GM21717 (cell line): ENCODE data around the gene PITX2.

Experiments used
- ATAC-seq: cut with Tn5 transposase; IDR thresholded peaks from one replicate; pipeline ENCODE4 v1.9.1; 2021; ENCODE audit warnings: mild to moderate bottlenecking, moderate library complexity; ENCODE audit not compliant: unreplicated experiment

Gene PITX2

DNA sequence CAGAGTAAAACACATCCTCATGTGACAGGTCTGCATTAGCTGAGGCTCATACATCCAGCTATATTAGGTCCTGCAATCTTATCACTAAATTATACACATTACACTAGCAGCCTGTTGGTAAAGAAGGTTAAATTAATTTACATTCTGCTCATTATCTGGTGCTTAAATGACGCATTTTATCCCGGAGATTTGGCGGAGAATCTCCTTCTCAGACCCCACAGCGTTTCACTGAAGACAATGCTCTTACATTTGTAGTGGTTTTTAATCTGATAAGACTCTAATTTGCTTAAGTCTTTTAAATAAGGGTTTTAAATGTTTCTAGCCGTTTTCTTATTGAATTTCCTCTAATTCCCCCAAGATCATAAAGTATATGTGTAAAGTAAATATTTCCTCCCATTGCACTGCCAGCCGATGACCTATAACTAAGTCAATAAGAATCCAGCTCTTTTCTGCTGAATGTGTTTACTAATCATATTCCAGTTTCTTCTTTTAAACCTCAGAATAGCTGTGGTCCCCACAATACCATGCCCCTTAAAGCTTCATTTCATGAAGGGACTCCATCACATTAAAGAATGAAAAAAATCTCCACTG is 2.1 kb upstream of the PITX2 start:
- no peak for ATAC-seq

GRCh38 chr4:110624398-110624780 is 1.5 kb upstream of the PITX2 start:
- ATAC-seq: no peak

GRCh38 chr4:110623718-110624397 is 981 bp upstream of the PITX2 start:
- ATAC-seq: no peak

GRCh38 chr4:110621839-110622751 is 782 bp downstream of the PITX2 start:
- no peak for ATAC-seq

- no peak for ATAC-seq
These were observed 1.5 kb downstream of the PITX2 start for GRCh38 chr4:110621328-110621812.

DNA sequence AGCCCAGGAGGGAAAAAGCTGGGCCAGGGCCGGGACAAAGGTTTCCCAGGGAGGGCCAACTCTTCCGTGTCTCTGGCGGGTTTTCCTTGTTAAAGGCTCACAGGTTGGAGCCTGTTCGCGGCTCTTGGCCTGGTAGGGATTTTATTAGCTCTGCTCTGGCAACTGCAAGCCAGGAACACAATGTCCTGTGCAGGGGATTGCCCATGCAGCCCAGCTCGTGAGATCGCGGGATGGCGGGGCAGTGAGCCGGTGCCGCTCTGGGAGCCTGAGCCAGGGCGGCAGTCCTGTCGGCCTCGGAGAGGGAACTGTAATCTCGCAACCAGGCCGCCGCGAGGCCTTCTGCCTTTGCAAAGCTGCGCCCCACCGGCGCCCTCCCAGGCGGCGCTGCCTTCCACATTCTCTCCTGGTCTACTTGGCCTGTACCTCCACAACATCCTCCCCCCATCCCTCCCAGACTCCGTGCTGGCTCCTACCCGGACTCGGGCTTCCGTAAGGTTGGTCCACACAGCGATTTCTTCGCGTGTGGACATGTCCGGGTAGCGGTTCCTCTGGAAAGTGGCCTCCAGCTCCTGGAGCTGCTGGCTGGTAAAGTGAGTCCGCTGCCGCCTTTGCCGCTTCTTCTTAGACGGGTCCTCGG is 2.1 kb downstream of the PITX2 start:
- ATAC-seq: no peak

GRCh38 chr4:110620322-110620690 is 2.6 kb downstream of the PITX2 start:
- ATAC-seq: no peak

DNA sequence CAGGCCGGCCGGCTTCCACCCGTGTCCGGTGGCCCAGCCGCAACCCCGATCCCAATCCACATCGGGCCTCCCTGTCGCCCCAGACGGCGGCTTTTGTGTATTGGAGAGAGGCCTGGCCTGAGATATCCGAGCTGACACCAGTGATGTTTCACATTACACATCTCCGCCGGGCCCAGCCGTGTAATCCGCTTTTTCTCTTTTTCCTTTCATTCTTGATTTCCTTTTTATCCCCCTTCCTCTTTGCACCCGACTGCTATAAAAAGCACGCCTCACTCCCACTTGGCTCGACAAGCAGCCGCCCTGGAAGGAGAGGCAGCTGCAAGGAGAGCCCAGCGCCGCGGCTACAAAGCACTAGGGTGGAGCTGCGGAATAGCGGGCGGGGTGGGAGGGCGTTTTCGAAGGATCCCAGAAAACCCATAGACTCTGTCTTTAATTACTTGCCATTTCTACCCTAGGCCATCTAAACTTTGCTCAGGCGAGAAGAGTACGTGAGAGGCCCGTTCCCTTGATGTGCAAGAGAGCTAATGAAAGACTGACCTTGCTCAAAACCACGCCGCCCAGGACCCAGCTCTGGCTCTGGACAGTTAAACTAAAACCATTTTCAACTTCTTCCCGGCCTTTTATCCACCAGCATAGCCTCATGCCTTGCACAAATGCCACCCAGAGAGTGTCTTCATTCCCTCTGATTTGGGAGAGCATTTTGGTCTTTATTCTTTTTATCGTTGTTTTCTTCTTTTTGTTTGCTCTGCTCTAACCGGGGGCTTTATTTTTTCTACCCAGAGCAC is 3.2 kb downstream of the PITX2 start:
- no peak for ATAC-seq

DNA sequence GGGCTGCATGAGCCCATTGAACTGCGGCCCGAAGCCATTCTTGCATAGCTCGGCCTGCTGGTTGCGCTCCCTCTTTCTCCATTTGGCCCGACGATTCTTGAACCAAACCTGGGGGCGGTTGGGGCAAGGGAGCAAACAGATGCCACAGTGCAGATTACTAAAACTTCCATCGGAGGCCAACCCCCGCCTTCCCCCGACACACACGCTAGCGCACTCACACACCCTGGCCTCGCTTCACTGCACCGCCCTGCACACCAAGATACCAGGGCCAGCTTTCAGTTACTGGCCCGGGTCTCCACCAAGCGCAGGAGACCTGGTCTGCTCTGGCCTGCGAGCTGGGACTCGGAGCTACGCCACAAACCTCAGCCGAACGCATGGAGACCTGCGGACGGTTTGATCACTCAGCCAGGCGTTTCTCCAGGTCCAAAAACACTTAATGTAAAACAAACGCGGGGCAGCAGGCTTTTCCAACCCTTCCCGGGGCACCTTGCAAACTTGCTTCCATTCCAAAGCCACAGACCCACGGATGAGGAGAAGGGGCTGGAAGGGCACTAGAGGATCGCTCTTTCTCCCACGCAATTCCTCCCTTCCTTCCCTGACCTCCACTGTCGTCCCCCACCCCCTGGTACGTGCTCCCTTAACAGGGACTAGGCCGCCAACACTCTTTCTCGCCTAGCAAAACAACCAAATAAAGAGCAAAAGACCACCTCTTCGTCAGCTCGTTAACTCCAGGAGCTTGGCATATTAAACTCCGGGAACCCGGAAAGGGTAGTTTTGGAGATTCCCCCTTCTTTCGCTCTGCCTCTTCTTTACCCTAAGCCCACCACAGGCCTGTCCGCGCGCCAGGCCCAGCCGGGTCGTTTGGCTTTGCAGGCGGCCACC is 4.1 kb downstream of the PITX2 start:
- no peak for ATAC-seq

DNA sequence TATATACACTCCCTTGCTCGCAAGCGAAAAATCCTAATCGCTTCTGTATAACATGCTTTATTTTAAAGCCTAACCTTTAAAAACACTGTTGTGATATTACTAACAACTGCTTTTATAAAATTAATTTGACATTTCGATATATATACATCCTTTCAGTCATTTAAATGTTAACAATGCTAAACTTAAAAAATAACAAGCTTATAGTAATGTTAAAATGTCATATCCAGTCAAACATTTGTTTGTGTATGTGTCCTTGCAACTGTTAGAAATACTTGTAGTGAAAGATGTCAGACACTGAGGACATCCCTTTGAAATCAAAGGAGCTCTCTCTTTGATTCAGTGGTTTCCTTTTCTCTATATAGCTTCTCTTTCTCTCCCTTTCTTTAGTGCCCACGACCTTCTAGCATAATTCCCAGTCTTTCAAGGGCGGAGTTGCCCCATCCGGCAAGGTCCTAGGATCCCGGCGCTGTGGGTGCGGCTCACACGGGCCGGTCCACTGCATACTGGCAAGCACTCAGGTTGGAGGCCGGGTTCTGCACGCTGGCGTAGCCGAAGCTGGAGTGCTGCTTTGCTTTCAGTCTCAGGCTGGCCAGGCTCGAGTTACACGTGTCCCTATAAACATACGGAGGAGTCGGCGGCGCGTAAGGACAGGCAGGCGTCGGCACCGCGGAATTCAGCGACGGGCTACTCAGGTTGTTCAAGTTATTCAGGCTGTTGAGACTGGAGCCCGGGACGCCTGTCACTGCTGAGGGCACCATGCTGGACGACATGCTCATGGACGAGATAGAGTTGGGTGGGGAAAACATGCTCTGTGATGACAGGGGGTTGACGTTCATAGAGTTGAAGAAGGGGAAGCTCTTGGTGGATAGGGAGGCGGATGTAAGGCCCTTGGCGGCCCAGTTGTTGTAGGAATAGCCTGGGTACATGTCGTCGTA is 5.0 kb downstream of the PITX2 start:
- ATAC-seq: no peak

DNA sequence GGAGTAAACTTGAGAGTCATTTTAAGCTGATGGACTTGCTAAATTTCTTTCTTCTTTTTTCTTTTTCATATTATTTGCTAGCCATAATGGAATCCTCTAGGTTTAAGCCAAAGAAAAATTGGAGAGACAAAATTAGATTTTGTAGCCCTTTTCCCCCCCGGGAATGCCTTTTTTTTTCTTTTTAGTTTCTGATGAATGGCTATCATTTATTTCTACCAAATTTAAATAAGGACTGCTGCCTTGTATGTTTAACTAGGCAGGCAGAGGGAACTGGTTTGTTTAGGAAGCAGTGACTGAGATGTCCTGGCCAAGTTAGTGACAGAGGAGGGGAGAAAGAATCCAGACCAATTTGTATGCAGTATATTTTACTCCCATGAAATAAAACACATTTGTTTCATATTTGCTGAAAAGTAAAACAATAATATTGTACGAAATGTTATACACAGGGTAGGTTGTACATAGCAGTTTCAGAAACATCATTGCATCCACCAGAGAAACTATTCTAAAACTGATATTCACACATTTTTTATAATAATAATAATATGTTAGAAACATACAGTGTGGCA is 5.7 kb downstream of the PITX2 start:
- ATAC-seq: no peak

DNA sequence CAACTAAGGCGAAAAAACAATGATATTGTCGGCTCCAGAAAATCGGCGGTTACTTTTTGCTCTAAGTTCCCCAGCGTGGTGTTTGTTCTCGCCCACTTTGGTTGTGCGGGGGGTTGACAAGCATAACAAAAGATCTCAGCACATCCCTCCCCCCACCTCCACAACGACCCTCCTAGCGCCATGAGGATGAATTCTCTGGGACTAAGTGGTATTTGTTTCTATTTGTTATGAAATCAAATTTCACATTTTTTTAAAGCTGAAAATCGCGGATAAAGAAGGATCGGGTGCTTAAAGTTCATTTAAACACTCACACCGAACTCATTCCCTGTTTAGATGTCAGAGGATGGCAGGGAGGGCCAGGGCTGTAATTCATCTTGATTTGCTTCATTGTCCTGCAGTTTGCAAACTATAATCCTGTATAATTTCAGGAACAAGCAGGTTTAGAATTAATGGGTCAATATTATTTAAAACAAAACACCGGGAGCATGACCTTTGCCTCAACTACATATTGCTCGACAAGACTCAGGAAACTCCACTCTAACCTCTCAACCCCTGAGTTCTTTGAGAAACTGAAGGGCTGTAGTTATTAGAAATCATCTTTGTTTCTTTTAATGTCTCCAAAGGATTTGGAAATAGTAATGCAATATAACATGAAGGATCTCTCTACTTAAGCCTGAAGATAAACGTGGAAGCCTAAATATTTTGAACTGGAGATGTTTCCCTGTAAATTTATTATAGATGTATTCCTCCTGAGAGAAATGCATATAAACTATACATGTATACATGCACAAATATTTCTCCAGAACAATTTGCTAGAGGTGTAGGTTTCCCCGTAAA is 6.4 kb downstream of the PITX2 start:
- ATAC-seq: no peak

- ATAC-seq: no peak
These were observed 7.3 kb downstream of the PITX2 start for GRCh38 chr4:110615353-110616237.

GRCh38 chr4:110614976-110615352 is 7.9 kb downstream of the PITX2 start:
- ATAC-seq: no peak

GRCh38 chr4:110614173-110614963 is 8.5 kb downstream of the PITX2 start:
- ATAC-seq: no peak

GRCh38 chr4:110613745-110614144 is 9.1 kb downstream of the PITX2 start:
- no peak for ATAC-seq
